Measurements from ENCODE around the gene ZNF175.
A peak's percentile ranks its signal among the peaks of the same experiment; 100 is the strongest.

The ZNF175 gene

DNA sequence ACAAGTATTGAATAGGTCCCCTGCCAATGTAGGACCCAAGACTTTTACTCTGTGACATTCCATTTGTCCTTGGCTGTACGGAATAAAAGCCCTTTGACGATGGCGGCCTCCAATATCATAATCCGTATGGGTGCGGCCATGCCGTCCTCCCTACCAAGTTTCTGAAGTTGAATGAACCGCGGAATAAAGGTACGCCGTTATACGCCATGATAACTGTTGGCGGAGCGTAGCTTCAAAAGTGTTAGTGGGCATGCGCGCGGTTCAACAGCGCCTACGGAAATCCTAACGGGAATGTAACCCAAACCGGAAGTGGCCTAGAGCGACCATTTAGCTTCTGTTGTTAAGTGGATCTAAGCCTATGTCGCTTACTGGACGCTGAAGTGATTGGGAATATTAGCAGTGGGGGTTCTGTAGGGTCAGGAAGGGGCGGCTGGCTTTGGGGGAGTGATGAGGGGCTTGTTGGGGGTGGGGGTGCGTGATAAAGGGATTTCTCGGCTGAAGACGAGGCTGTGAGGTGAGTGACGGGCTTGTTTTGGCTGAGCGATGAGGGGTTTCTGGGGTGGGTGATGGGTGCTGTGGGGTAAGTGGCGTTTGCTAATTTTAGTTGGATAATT lies at the start of gene ZNF175:
TSS of gene ZNF175 (plus strand) at position 322 of the 614 bp plus-strand sequence. CDS start 2,047 bp downstream, outside the sequence.
- peak; percentile 99 for DNase-seq
- in situ Hi-C loops (cut with MboI; ENCODE audit: low pct_unique_long_range_greater_than_20kb, low sequenced_read_pairs): no loop called here

DNA sequence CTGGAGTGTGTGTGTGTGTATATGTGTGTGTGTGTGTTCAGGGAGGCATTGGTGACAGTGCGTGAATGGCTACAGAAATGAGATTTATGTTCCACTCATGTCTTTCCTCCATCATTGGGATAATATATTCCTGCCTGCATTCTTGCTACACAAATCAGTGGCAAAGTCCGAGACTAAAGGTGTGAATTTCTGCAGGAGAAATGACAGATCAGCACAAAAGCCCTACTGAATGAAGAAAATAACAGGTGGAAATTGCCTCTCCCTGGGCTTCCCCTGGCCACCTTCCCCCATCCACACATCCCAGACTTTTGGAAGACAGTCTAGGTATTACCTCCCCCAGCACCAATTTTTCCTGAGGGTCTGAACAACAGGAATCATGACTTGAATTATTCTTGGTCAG lies 49.7 kb upstream of the ZNF175 start:
- in situ Hi-C loops (cut with MboI; ENCODE audit: low pct_unique_long_range_greater_than_20kb, low sequenced_read_pairs): no loop called here
- DNase-seq: no peak

DNA sequence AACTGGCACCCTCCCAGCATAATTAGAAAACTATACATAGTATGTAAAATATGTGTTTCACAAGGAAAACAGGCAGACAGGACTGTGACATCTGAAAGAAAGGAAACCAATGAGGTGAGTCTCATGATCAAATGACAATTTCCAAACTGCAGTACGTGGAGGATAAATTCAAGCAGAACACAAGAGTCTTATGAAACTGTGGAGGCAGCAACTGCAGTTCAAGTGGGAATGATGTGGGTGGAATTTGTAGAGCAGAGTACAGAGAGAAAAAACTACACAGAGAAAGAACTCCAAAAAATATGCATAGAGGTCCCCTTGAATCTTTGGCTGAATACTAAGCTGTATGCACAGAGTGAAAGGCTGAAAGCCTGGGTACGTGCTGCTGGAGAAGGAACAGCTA lies 49.3 kb upstream of the ZNF175 start:
- DNase-seq: no peak
- in situ Hi-C loops (cut with MboI; ENCODE audit: low pct_unique_long_range_greater_than_20kb, low sequenced_read_pairs): no loop called here

DNA sequence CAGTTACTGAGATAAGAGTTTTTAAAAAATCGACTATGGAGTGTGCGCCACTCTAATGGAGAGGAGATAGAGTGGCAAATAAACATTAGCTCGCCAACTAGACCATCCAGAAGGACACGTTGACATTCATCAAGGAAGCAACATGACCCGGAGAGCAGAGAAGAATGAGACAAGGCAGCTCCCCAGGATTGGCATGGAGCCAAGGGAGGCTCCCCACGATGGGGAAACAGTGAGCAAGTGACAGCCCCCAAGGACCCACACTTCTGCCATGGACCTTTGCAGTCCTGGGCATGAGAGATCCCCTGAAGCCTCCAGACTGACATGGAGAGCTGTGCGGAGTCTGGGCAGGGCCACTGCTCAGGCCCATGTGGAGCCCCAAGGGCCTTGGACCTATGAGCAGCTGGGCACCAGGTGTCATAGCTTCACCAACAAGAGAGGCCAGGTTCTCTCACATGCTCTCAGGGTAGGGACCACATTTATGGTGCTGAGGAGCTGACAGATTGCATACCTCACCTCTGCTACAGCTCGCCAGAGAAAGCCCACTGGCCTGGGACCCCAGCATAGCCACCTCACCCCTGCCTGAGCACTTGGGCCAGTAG lies 46.3 kb upstream of the ZNF175 start:
- no peak for DNase-seq
- in situ Hi-C loops (cut with MboI; ENCODE audit: low pct_unique_long_range_greater_than_20kb, low sequenced_read_pairs): no loop called here

DNA sequence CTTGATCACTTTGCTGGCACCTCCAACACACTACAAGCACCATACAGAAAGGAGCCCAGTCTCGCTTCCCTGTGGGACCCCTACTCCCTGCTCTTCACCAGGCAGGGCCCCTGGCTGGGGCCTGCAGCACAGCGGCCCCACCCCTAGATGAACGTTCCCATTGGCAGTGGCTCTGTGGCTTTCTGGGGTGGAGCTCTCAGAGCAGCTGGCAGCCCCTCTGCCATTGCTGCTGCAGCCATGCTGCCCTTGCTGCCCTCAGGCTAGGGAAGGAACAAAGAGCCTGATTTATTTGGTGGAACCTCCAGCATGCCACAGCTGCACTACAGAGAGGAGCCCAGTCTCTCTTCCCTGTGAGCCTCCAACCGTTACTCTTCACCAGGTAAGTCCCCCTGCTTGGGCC lies 45.4 kb upstream of the ZNF175 start:
- no peak for DNase-seq
- in situ Hi-C loops (cut with MboI; ENCODE audit: low pct_unique_long_range_greater_than_20kb, low sequenced_read_pairs): no loop called here

DNA sequence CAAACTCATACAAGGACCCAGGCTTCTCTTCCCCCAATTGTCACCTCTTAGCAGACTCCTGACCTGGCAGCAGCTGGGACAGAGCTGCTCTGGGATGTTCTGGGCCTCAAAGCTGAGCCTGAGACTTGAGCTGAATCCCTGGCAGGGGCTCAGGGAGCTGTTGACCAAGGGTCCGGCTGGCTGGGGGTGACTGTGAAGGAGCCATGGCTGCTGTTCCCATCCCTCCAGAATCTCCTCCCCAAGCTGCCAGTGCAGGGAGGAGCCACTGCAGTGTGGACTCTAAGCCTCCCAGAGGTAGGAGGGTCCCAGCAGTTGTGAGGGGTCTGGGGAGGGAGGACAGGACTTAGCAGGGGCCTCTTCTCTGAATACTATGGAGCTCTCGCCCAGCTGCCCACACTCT lies 41.8 kb upstream of the ZNF175 start:
- in situ Hi-C loops (cut with MboI; ENCODE audit: low pct_unique_long_range_greater_than_20kb, low sequenced_read_pairs): no loop called here
- no peak for DNase-seq

DNA sequence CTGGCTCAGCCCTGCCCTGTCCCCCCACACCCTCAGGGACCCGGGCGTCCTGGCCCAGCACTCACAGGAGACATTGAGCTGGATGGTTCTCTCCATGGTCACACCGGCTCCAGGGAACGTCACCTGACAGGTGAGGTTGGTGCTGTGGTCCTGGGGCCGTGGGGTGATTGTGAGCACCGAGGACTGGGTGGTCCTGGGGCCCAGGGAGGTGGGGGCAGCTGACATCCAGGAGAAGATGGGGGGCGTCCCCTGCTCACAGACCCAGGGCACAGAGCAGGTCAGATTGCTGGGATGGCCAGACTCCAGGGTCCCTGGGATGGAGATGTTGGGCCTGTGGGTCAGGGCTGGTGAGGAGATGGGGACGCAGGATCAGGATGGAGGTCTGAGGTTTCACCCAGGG lies 40.5 kb upstream of the ZNF175 start:
- no peak for DNase-seq
- in situ Hi-C loops (cut with MboI; ENCODE audit: low pct_unique_long_range_greater_than_20kb, low sequenced_read_pairs): no loop called here

DNA sequence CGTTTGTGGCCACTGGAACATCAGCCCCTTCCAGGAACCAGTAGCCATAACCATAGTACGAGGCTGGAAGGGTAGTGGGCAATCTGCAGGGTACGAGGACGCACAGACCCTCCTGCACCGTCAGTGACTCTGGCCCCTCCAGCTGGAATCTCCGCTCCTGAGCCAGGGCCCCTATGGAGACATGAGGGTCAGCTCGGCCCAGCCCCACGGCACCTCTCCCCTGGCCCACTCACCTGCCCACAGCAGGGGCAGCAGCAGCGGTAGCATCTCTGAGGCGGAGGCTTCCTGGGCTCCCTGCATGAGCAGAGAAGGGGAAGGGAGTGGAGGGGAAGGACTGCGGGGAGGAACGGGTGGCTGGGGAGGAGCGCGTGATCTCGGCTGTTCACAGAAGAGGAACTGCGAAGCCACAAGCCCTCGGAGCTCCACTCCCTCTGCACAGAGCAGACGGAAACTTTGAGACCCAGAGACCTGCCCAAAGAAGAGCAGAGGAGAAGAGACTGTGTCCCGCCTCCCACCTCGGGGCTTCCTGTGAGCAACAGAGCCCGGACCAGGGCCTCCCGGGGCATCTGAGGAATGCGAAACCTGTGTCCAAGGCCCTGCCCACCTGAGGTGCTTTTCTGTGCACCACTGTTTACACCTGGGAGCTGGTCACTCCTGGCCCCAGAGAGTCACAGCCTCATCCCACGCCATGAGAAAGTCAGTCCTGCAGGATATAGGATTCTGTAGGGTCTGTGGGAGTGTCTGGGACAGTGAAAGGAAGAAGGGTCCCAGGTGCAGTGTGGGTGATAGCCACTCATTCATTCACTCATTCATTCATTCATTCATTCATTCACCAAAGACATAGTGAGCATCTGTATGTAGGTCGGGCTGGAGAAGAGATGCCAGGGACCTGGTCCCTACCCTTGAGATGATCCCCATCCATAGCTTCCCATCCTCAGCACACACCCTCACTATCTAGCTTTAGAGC lies 39.5 kb upstream of the ZNF175 start, which contains the start of gene SIGLEC6:
TSS of gene SIGLEC6 (minus strand) at position 322 of the 967 bp plus-strand sequence. CDS start at position 300, 22 bp downstream.
- in situ Hi-C loops (cut with MboI; ENCODE audit: low pct_unique_long_range_greater_than_20kb, low sequenced_read_pairs): no loop called here
- peak; percentile 97 for DNase-seq

DNA sequence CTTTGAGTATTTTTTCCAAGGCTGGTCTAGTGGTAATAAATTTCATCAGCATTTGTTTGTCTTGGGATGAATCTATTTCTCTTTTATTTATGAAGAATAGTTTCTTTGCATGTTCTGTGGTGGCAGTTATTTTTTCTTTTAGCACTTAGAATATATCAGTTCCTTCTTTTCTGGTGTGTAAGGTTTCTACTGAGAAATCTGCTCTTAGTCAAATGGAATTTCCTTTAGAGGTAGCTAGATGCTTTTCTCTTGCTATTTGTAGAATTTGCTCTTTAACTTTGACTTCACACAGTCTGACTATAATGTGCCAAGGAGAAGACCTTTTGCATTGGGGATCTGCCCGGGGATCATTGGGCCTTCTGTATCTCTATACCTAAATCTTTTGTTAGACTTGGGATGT lies 35.5 kb upstream of the ZNF175 start:
- no peak for DNase-seq
- in situ Hi-C loops (cut with MboI; ENCODE audit: low pct_unique_long_range_greater_than_20kb, low sequenced_read_pairs): no loop called here

DNA sequence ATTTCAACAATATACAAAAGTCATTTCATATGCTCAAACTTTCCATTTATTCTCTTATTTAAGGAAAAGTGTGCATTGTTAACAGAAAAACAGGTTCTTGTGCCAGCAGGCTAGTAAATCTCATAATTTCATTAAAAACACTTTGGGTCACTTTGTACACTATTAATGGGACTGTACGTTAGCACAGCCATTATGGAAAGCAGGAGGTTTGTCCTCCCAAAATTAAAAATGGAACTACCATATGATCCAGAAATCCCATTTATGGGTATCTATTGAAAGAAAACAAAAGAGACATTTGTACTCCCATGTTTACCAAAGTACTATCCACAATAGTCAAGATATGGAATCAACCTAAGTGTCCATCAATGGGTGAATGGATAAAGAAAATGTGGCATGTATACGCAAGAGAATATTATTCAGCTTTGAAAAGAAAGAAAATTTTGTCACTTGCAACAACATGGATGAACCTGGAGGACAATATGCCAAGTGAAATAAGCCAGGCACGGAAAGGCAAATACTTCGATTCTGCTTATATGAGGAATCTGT lies 31.2 kb upstream of the ZNF175 start:
- in situ Hi-C loops (cut with MboI; ENCODE audit: low pct_unique_long_range_greater_than_20kb, low sequenced_read_pairs): no loop called here
- no peak for DNase-seq

DNA sequence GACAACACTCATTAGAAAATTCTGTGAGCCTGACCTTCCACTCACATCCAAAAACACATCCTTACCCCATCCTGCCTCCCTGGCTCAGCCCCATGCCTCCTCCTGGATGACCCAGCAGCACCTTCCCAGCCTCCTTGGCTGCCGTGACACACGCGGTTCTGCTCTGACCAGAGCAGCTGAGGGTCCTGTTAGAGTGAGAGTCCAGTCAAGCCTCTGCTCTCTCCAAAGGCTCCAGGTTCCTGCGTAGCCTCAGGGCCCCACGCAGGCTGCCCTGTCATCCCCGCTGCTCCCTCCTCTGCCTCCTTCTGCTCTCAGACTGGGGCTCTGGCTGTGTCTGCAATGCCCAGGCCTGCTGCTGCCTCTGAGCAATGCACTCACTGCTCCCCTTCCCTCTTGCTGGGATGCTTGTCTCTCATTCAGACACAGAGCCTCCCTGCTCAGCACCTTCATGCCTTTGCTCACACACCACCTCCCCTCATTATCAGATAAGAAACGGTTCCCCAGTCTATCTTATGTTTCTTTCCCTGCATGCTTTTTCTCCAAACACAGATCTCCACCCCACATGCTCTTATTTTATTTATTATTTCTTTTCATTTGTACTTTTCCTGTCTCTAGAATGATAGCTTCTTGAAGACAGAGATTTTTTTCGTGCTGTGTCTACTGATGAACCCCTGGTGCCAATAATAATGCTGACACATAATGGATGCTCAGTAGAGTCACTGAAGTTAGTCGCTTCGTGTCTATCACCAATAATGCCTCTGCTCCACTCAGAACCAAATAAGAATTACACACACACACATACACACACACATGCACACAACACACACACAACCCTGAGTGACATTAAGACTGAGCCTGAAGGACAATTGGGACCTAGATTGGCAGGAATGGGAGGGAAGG lies 29.4 kb upstream of the ZNF175 start:
- in situ Hi-C loops (cut with MboI; ENCODE audit: low pct_unique_long_range_greater_than_20kb, low sequenced_read_pairs): no loop called here
- DNase-seq: no peak

DNA sequence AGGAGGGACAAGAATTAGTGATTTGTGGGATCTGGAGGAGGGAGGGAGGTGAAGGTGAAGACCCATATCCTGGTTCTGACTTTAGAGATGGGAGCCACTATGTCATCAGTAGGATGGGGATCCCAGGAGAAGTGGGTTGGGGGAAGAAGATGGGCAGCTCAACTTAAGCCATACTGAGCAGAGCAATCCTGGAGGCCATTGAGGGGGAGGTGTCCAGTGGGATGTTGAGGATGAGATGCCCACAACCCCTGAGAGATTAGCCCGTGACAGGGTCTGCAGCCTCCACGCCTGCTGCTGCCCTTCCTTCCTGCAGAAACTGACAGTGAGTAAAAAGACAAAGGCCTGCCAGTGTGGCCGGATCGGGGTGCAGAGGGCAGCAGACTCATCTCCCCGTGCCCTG lies 28.4 kb upstream of the ZNF175 start:
- in situ Hi-C loops (cut with MboI; ENCODE audit: low pct_unique_long_range_greater_than_20kb, low sequenced_read_pairs): no loop called here
- DNase-seq: no peak

DNA sequence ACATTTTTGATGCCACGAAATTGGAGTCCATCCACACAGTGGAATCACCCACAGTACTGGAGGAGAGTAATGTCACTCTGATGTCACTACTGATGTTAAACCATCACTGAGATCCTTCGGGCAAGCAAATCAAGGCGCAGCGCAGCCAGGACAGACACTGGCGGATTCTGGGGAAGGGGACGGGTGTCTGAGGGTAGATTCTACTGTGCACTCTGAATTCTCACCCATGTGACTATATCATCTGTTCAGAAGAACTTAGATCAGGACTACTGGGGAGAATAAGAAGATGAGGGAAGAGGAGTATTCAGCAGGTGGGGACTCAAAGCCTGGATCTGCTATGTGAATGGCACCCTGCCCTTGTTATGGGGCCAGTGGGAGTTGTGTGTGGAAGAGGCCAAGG lies 27.0 kb upstream of the ZNF175 start:
- DNase-seq: no peak
- in situ Hi-C loops (cut with MboI; ENCODE audit: low pct_unique_long_range_greater_than_20kb, low sequenced_read_pairs): no loop called here

DNA sequence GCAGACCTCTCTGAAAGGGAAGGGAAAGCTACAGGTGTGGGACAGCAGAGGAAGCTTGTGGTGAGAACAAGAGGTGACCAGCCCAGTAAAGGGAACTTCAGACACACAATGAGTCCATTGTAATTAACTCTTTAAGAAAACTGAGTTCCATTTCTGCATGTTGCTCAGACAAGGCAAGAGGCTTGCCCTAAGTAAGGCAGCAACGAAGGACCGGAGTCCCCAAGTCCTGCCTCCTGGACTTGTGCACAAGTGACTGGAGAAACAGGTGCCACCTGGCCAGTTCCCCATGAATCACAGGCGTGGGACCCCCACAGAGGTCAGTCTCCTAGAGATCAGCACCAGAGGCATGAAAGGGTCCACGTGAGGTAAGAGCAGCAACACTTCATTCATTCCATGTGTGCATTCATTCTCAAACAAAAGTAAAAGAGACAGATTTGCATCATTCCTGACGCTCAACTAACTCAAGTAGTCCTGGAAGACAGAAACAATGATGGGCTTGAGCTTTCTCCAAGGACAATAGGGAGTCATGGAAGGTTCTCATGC lies 24.9 kb upstream of the ZNF175 start:
- DNase-seq: peak; percentile 40
- in situ Hi-C loops (cut with MboI; ENCODE audit: low pct_unique_long_range_greater_than_20kb, low sequenced_read_pairs): no loop called here

DNA sequence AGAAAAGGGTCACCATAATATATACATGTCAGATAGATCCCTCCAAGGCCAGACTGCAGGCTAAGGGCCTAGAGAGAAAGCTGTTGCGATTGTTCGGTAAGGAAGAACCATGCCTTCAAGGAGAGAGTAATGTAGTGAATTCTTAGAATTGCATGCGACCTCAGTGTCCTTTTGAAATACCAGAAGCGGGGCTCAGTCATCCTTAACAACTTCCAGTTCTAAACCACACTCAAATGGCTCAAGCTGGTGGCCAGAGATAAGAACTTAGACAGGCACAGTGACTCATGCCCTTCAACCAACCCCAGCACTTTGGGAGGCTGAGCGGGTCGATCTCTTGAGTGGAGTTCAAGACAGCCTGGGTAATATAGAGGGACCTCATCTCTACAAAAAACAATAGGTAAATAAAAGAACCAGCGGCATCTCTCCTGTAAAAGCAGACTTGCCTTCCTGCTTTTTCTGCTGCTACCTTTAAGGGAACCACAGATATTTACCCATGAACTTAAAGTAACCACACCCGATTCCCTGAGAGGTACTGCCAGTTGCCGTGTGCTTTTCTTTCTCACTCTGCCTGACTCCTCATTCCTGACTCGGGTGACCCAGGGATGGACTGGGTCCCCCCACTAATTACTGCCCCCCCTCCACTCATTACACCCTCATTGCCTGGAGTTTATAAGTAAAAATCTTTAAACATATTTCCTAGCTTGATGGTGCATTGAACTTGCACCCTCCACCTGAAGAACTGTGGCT lies 24.3 kb upstream of the ZNF175 start:
- in situ Hi-C loops (cut with MboI; ENCODE audit: low pct_unique_long_range_greater_than_20kb, low sequenced_read_pairs): no loop called here
- peak; percentile 99 for DNase-seq

DNA sequence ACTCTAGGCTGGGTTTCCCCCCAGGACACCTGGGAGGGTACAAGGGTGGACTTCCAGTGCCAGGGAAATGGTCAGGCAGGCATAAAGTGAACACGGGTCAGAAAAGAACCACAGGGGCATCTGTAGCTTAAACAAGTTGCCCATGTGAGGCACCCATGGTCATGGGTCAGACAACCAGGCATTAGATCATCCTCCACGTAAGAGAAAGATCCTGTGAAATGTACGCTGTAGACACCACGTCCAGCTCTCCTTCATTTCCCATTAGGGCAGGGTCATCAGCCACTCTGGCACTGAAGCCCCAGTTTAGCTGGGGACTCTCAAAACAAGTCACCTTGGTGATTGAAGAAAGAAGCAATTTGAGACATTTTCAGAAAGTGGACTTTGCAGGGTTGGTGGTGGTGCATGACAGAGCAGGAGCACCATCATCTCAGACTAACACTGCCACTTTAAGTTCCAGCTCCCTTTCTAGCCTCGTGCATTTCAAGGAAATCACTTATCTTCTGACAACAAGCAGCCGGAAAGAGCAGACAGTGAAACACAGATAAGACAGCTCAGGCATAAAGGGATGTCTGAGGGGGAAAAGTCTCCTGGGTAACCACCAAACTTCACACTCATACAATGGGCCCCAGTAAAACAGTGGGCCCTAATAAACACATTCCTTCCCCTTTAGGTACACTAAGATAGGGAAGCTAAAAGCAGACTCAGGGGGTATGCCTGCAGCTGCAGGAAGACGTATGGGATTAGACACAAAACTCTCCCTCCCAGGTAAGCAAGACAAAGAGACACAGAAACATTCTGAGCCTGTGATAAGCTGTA lies 23.5 kb upstream of the ZNF175 start:
- DNase-seq: peak; percentile 97
- in situ Hi-C loops (cut with MboI; ENCODE audit: low pct_unique_long_range_greater_than_20kb, low sequenced_read_pairs): no loop called here

DNA sequence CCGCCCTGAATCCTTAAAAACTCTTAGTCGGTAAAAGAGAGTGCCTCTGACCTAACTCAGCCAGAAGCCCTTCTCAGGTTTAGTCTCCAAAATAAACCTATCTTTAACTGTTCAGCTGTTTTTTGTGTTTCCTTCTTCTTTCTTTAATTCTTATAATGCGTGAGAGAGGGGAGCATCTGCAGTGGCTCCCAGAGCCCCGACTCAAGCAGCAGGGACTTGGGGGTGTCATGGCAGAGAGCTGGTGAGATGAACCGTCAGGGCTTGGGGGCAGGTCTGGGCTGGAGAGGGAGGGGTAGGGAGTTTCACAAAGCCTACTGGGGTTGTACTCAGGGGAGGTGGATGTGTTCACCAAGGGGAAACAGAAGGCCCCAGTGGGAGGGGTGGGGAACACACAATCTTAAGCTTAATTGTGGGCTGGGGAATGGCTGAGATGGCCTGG lies 22.9 kb upstream of the ZNF175 start:
- no peak for DNase-seq
- in situ Hi-C loops (cut with MboI; ENCODE audit: low pct_unique_long_range_greater_than_20kb, low sequenced_read_pairs): no loop called here

Measured in KBM-7 (cell line).